Measurements from ENCODE around the gene KRT39. TPM values are rescaled to one million over a fixed set of nuclear protein-coding genes. Genes with fewer than 3 reads are reported as not detected.
"Not testable (repeated sequence)": the region's sequence is repeated elsewhere in the genome, so short reads cannot be mapped to it uniquely, and the experiment has no call there.

Gene KRT39
- total RNA-seq = not detected

GRCh38 chr17:40966848-40967247 lies at the start of gene KRT39:
TSS of gene KRT39 (minus strand) at chr17:40966948. CDS start at chr17:40966856, 92 bp downstream.
- FAIRE-seq (no peak), DNase-seq (ENCODE audit: low spot score in 2 of 2) (no peak)

- no peak for FAIRE-seq
- DNase-seq (ENCODE audit: low spot score in 2 of 2) = no peak
These were observed 48.7 kb upstream of the KRT39 start for GRCh38 chr17:41015454-41015853.

- DNase-seq (ENCODE audit: low spot score in 2 of 2) (no peak), FAIRE-seq (no peak)
These were observed 46.9 kb upstream of the KRT39 start for GRCh38 chr17:41013606-41014005.

GRCh38 chr17:41013181-41013580 lies 46.4 kb upstream of the KRT39 start:
- no peak for FAIRE-seq
- DNase-seq (ENCODE audit: low spot score in 2 of 2) = no peak

- no peak for DNase-seq (ENCODE audit: low spot score in 2 of 2)
These were observed 45.8 kb upstream of the KRT39 start for GRCh38 chr17:41012326-41013120.

GRCh38 chr17:41010441-41010840 lies 43.7 kb upstream of the KRT39 start:
- no peak for DNase-seq (ENCODE audit: low spot score in 2 of 2)

More at GRCh38 chr17:41012326-41013120, 45.8 kb upstream of the KRT39 start:
- no peak for FAIRE-seq

GRCh38 chr17:41009936-41010335 lies 43.2 kb upstream of the KRT39 start:
- FAIRE-seq (no peak), DNase-seq (ENCODE audit: low spot score in 2 of 2) (no peak)

More at GRCh38 chr17:41010441-41010840, 43.7 kb upstream of the KRT39 start:
- FAIRE-seq = no peak

GRCh38 chr17:41009301-41009760 lies 42.6 kb upstream of the KRT39 start:
- DNase-seq (ENCODE audit: low spot score in 2 of 2) (no peak), FAIRE-seq (no peak)

- FAIRE-seq = no peak
- DNase-seq (ENCODE audit: low spot score in 2 of 2) = no peak
These were observed 42.1 kb upstream of the KRT39 start, which contains the start of gene KRTAP3-1 for GRCh38 chr17:41008811-41009210. TSS of gene KRTAP3-1 (minus strand) at chr17:41009128. CDS start at chr17:41009074, 54 bp downstream.

- FAIRE-seq = no peak
- no peak for DNase-seq (ENCODE audit: low spot score in 2 of 2)
These were observed 37.6 kb upstream of the KRT39 start for GRCh38 chr17:41004397-41004796.

- FAIRE-seq (no peak), DNase-seq (ENCODE audit: low spot score in 2 of 2) (no peak)
These were observed 37.2 kb upstream of the KRT39 start for GRCh38 chr17:41003926-41004325.

GRCh38 chr17:41002814-41003213 lies 36.1 kb upstream of the KRT39 start:
- DNase-seq (ENCODE audit: low spot score in 2 of 2) (no peak), FAIRE-seq (no peak)

GRCh38 chr17:41001795-41002194 lies 35.0 kb upstream of the KRT39 start:
- DNase-seq (ENCODE audit: low spot score in 2 of 2) (no peak), FAIRE-seq (no peak)

- DNase-seq (ENCODE audit: low spot score in 2 of 2); FAIRE-seq: not testable (repeated sequence)
These were observed 32.8 kb upstream of the KRT39 start, which contains the start of gene KRTAP3-2 for GRCh38 chr17:40999563-40999962. TSS of gene KRTAP3-2 (minus strand) at chr17:40999906. CDS start at chr17:40999853, 53 bp downstream.

- no peak for FAIRE-seq
- DNase-seq (ENCODE audit: low spot score in 2 of 2) = no peak
These were observed 30.6 kb upstream of the KRT39 start for GRCh38 chr17:40997361-40997760.

- no peak for FAIRE-seq
These were observed 30.1 kb upstream of the KRT39 start for GRCh38 chr17:40996829-40997228.

GRCh38 chr17:40995116-40995515 lies 28.4 kb upstream of the KRT39 start:
- no peak for FAIRE-seq
- no peak for DNase-seq (ENCODE audit: low spot score in 2 of 2)

More at GRCh38 chr17:40996829-40997228, 30.1 kb upstream of the KRT39 start:
- no peak for DNase-seq (ENCODE audit: low spot score in 2 of 2)

GRCh38 chr17:40993839-40994238 lies 27.1 kb upstream of the KRT39 start, which contains the start of gene KRTAP3-3:
TSS of gene KRTAP3-3 (minus strand) at chr17:40994164. CDS start at chr17:40994097, 67 bp downstream.
- FAIRE-seq = no peak

GRCh38 chr17:40993084-40993483 lies 26.3 kb upstream of the KRT39 start:
- FAIRE-seq (no peak), DNase-seq (ENCODE audit: low spot score in 2 of 2) (no peak)

More at GRCh38 chr17:40993839-40994238, 27.1 kb upstream of the KRT39 start, which contains the start of gene KRTAP3-3:
- no peak for DNase-seq (ENCODE audit: low spot score in 2 of 2)

GRCh38 chr17:40992666-40993065 lies 25.9 kb upstream of the KRT39 start:
- FAIRE-seq = no peak
- no peak for DNase-seq (ENCODE audit: low spot score in 2 of 2)

- no peak for FAIRE-seq
- DNase-seq (ENCODE audit: low spot score in 2 of 2) = no peak
These were observed 20.2 kb upstream of the KRT39 start for GRCh38 chr17:40986920-40987319.

- FAIRE-seq (no peak), DNase-seq (ENCODE audit: low spot score in 2 of 2) (no peak)
These were observed 17.5 kb upstream of the KRT39 start, which contains the start of gene KRT40 for GRCh38 chr17:40984226-40984625. TSS of gene KRT40 (minus strand) at chr17:40984326. CDS start at chr17:40984273, 53 bp downstream.

Data from frontal cortex (tissue), 4 donors.